NT2/D1 (cell line): ENCODE measurements around the gene FBLIM1.

Experiments
- YY1 ChIP-seq: IDR thresholded peaks from 2 replicates; pipeline ENCODE4 v1.6.1; 2011; ENCODE audit not compliant: insufficient read length, insufficient read depth
- ZNF274 ChIP-seq: IDR thresholded peaks from 2 replicates; pipeline ENCODE4 v1.6.1; 2011; ENCODE audit warnings: mild to moderate bottlenecking, low read depth, low read length

DNA sequence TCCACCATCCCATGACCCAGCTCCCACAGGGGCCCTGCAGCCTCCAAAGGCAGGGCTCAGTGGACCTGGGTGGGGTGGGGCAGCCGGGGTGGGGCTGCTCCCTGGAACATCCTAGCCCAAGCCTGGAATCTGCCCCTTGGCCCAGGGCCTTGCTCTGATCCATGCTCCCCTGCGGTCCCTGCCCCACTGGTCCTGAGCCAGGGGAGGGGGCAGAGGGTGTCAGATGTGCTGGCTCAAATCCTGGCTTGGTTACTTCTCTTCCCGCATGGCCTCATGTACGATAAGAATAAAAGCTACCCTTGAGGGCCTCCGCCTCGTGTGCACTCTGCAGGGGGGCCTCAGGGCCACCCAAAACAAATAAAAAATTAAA lies 21.7 kb upstream of the FBLIM1 start:
- TF ChIP-seq ZNF274 = no peak
- TF ChIP-seq YY1 = no peak
